Measurements from ENCODE around the gene MYL3.

Gene MYL3

GRCh38 chr3:46829699-46830208 is 33.5 kb downstream of the MYL3 start:
- TF ChIP-seq TAF1 (IDR thresholded peaks at IDR 0.05; ENCODE audit: low read depth) (no peak), MAX (IDR thresholded peaks at IDR 0.05) (no peak), YY1 (IDR thresholded peaks at IDR 0.05; ENCODE audit: low read depth) (no peak), EP300 (IDR thresholded peaks at IDR 0.05; ENCODE audit: borderline replicate concordance) (no peak), CEBPB (IDR thresholded peaks at IDR 0.05) (no peak), NFIC (IDR thresholded peaks at IDR 0.05) (no peak), RAD21 (IDR thresholded peaks at IDR 0.05; ENCODE audit: low read depth) (no peak), USF1 (IDR thresholded peaks at IDR 0.05) (no peak), FOXM1 (IDR thresholded peaks at IDR 0.05; ENCODE audit: borderline replicate concordance, low read depth) (no peak), TCF12 (IDR thresholded peaks at IDR 0.05; ENCODE audit: low read depth) (no peak), CREB1 (IDR thresholded peaks at IDR 0.05; ENCODE audit: low read depth) (no peak), REST (IDR thresholded peaks at IDR 0.05; ENCODE audit: low read depth) (no peak), TEAD4 (IDR thresholded peaks at IDR 0.05) (no peak), ZBTB7A (IDR thresholded peaks at IDR 0.05; ENCODE audit: low read depth) (no peak), EGR1 (IDR thresholded peaks at IDR 0.05) (no peak)

GRCh38 chr3:46825450-46825849 is 37.8 kb downstream of the MYL3 start:
- TF ChIP-seq CEBPB (IDR thresholded peaks at IDR 0.05), result no peak
- no peak for TF ChIP-seq FOXM1 (IDR thresholded peaks at IDR 0.05; ENCODE audit: borderline replicate concordance, low read depth)
- no peak for TF ChIP-seq USF1 (IDR thresholded peaks at IDR 0.05)

- TF ChIP-seq ZBTB7A (IDR thresholded peaks at IDR 0.05; ENCODE audit: low read depth) (no peak), EGR1 (IDR thresholded peaks at IDR 0.05) (no peak), EP300 (IDR thresholded peaks at IDR 0.05; ENCODE audit: borderline replicate concordance) (no peak), TEAD4 (IDR thresholded peaks at IDR 0.05) (no peak), YY1 (IDR thresholded peaks at IDR 0.05; ENCODE audit: low read depth) (no peak), REST (IDR thresholded peaks at IDR 0.05; ENCODE audit: low read depth) (no peak), RAD21 (IDR thresholded peaks at IDR 0.05; ENCODE audit: low read depth) (no peak), NFIC (IDR thresholded peaks at IDR 0.05) (no peak), USF1 (IDR thresholded peaks at IDR 0.05) (no peak), TAF1 (IDR thresholded peaks at IDR 0.05; ENCODE audit: low read depth) (no peak), CREB1 (IDR thresholded peaks at IDR 0.05; ENCODE audit: low read depth) (no peak), TCF12 (IDR thresholded peaks at IDR 0.05; ENCODE audit: low read depth) (no peak)
Measured at GRCh38 chr3:46824211-46824970, 38.9 kb downstream of the MYL3 start.

- no peak for TF ChIP-seq RAD21 (IDR thresholded peaks at IDR 0.05; ENCODE audit: low read depth)
- no peak for TF ChIP-seq MAX (IDR thresholded peaks at IDR 0.05)
- no peak for TF ChIP-seq TEAD4 (IDR thresholded peaks at IDR 0.05)
- TF ChIP-seq CREB1 (IDR thresholded peaks at IDR 0.05; ENCODE audit: low read depth), result no peak
- TF ChIP-seq ZBTB7A (IDR thresholded peaks at IDR 0.05; ENCODE audit: low read depth), result no peak
- TF ChIP-seq EGR1 (IDR thresholded peaks at IDR 0.05), result no peak
- TF ChIP-seq TCF12 (IDR thresholded peaks at IDR 0.05; ENCODE audit: low read depth), result no peak
- TF ChIP-seq NFIC (IDR thresholded peaks at IDR 0.05), result no peak
- TF ChIP-seq TAF1 (IDR thresholded peaks at IDR 0.05; ENCODE audit: low read depth), result no peak
- no peak for TF ChIP-seq USF1 (IDR thresholded peaks at IDR 0.05)
- TF ChIP-seq REST (IDR thresholded peaks at IDR 0.05; ENCODE audit: low read depth), result no peak
- TF ChIP-seq EP300 (IDR thresholded peaks at IDR 0.05; ENCODE audit: borderline replicate concordance), result no peak
- no peak for TF ChIP-seq YY1 (IDR thresholded peaks at IDR 0.05; ENCODE audit: low read depth)
- no peak for TF ChIP-seq FOXM1 (IDR thresholded peaks at IDR 0.05; ENCODE audit: borderline replicate concordance, low read depth)
Measured at GRCh38 chr3:46821553-46821952, 41.7 kb downstream of the MYL3 start.
